HG02884 (cell line): Measurements from ENCODE around the gene SLC12A8.

Experiments
- ATAC-seq: cut with Tn5 transposase; IDR thresholded peaks from one replicate; pipeline ENCODE4 v1.9.1; 2021; ENCODE audit warnings: mild to moderate bottlenecking, moderate library complexity; ENCODE audit not compliant: unreplicated experiment

The SLC12A8 gene

GRCh38 chr3:125037498-125038150 lies 174.9 kb downstream of the SLC12A8 start:
- ATAC-seq, result no peak

- ATAC-seq, result no peak
Measured at GRCh38 chr3:125035217-125035616, 177.3 kb downstream of the SLC12A8 start.

GRCh38 chr3:125033616-125034015 lies 178.9 kb downstream of the SLC12A8 start:
- no peak for ATAC-seq

DNA sequence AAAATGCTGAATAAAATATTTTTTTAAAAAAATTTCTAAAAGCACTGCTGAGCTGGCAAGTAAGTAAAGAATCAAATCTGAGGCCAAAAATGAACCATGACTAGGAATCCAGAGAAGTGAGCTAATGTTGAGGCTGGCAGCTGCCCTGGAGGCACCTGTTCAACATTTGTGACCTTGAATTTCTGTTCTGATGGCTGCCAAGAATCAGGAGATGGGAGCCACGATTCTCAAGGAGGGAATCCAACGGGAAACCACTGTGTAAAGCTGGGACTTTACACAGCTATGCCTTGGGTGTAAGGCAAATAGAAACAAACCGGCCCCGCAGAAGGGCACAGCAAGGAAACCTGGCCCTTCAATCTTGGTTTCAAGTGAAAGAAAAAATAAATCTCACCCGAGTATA lies 179.4 kb downstream of the SLC12A8 start:
- no peak for ATAC-seq

- no peak for ATAC-seq
Measured at GRCh38 chr3:125032683-125033082, 179.9 kb downstream of the SLC12A8 start.
